GM12874 (cell line): Measurements from ENCODE around the gene SPESP1.

Experiments used
- TF ChIP-seq, protein P1 (sequence below): IDR thresholded peaks from 2 replicates; pipeline ENCODE4 v1.5.1; 2011; ENCODE audit warnings: low read depth, mild to moderate bottlenecking, control low read depth, low read length, moderate library complexity; ENCODE audit not compliant: insufficient read depth

The SPESP1 gene

GRCh38 chr15:68924866-68925560 is 5.3 kb upstream of the SPESP1 start:
- TF ChIP-seq, protein P1, sequence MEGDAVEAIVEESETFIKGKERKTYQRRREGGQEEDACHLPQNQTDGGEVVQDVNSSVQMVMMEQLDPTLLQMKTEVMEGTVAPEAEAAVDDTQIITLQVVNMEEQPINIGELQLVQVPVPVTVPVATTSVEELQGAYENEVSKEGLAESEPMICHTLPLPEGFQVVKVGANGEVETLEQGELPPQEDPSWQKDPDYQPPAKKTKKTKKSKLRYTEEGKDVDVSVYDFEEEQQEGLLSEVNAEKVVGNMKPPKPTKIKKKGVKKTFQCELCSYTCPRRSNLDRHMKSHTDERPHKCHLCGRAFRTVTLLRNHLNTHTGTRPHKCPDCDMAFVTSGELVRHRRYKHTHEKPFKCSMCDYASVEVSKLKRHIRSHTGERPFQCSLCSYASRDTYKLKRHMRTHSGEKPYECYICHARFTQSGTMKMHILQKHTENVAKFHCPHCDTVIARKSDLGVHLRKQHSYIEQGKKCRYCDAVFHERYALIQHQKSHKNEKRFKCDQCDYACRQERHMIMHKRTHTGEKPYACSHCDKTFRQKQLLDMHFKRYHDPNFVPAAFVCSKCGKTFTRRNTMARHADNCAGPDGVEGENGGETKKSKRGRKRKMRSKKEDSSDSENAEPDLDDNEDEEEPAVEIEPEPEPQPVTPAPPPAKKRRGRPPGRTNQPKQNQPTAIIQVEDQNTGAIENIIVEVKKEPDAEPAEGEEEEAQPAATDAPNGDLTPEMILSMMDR: peak; percentile 77

GRCh38 chr15:68933001-68933400 is 2.7 kb downstream of the SPESP1 start:
- TF ChIP-seq, protein P1: no peak

DNA sequence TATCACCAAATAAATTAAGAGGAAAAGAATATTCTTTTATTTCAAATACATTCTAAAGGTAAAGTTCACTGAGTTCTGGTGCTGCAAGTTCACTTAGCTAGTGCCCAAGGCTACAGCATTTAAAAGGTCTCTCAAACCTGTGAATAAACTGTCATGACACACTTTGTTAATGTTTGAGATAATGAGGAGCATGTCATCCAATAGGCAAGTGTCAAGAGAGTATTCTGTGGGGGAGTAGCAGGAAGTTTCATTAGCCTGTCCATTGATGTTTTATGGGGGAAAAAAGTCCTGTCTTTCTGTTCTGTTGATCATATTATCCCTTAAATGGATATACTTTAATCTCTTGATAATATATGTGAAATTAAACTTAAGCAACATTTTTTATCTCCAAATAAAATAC is 4.0 kb downstream of the SPESP1 start:
- TF ChIP-seq, protein P1: no peak

GRCh38 chr15:68935400-68935937 is 5.1 kb downstream of the SPESP1 start:
- TF ChIP-seq, protein P1: no peak

- TF ChIP-seq, protein P1: no peak
Observed at GRCh38 chr15:68939501-68939900, 9.2 kb downstream of the SPESP1 start.

DNA sequence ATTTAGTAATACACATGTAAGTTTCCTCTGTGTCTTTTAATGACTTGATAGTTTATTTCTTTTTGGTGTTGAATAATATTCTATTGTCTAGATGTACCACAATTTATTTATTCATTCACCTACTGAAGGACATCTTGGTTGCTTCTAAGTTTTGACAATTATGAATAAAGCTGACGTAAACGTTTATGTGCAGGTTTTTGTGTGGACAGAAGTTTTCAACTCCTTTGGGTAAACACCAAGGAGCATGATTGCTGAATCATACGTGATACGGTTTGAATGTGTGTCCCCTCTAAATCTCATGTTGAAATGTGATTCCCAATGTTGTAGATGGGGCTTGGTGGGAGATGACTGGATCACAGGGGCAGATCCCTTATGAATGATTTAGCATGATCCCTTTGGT is 21.5 kb downstream of the SPESP1 start:
- TF ChIP-seq, protein P1: no peak

DNA sequence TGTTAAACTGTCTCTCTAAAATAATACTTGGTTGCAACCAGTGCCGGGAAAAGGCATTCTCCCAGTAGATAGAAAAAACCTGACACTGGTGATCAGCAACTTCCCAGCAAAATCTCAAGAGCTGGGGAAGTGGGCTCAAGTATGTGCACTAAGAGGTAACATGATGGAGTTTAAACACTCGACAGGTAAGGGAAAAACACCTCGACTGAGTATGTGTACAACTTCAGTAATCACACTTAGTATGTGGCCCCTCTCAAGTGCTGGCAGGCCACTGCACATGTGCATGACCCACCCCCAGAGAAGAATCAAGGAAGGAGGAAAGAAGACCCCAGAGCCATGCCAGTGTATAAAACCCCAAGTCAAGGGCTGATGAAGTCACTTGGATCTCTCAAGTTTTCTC is 27.4 kb downstream of the SPESP1 start:
- TF ChIP-seq, protein P1: no peak
